Measurements from ENCODE around the gene ZNHIT3.
"Not testable (repeated sequence)": the region's sequence is repeated elsewhere in the genome, so short reads cannot be mapped to it uniquely, and the experiment has no call there.

The ZNHIT3 gene

DNA sequence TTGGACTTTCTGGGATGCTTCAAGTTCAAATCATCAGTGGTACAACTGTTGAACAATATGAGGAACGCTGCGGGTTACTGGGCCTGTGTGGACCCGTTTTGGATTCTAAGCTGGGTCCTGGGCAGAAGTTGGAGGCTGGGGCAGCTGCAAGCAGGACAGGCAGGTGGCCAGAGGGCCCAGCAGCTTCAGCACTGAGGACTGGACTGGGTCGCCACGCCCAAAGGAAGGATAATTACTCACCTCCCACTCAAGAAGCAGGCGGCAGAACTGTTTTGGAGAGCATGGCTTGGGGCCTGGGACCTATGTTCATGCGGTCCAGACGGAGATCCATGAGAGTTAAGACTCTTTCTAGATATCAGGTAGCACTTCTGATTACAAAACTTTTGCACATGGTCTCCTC, 1.5 kb upstream of the ZNHIT3 start:
- no peak for DNase-seq

- DNase-seq: no peak
Measured at GRCh38 chr17:36485805-36486203, 677 bp upstream of the ZNHIT3 start.

DNA sequence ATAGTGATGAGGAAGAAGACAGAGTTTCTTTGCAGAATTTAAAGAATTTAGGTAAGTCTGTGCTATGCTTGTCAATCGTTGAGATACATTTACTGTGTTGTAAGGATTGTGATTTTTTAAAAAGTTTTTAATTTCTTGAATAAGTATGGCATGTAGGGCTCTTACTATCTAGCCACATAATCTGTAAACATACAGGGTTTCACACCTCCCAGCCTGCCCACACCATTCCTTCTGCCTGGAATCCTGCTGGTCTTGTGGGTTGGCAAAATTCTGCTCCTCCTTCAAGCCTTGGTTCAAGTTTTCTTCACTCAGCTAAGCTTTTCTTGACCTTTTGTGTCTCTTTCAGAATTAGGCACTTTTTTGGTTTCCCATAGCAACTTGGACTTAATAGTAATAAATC, 7.5 kb downstream of the ZNHIT3 start:
- no peak for DNase-seq

- DNase-seq: no peak
Measured at GRCh38 chr17:36494674-36495073, 8.2 kb downstream of the ZNHIT3 start.

GRCh38 chr17:36495076-36495578, 8.6 kb downstream of the ZNHIT3 start:
- DNase-seq: no peak

- no peak for DNase-seq
Measured at GRCh38 chr17:36496018-36496789, 9.7 kb downstream of the ZNHIT3 start.

DNA sequence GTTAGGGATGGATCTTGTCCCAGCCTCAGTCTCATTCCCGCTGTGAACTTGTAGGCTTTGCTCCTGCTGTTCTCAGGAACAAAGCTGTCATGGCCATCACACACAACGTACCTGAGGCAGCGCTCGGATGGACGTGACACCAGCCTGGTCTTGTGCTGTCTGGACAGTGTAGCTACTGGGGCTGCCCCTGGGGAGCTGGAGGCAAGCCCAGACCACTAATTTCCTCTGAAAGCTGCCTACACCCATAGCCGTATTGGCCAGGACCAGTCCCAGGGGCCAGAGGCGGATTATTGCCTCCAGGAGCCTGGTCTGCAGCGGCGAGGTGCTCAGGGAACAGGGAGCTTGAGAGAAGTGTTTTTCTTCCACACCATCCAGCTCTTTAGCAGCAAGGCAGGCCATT, 11.7 kb downstream of the ZNHIT3 start:
- no peak for DNase-seq

- DNase-seq: no peak
Measured at GRCh38 chr17:36498560-36499300, 12.2 kb downstream of the ZNHIT3 start.

DNA sequence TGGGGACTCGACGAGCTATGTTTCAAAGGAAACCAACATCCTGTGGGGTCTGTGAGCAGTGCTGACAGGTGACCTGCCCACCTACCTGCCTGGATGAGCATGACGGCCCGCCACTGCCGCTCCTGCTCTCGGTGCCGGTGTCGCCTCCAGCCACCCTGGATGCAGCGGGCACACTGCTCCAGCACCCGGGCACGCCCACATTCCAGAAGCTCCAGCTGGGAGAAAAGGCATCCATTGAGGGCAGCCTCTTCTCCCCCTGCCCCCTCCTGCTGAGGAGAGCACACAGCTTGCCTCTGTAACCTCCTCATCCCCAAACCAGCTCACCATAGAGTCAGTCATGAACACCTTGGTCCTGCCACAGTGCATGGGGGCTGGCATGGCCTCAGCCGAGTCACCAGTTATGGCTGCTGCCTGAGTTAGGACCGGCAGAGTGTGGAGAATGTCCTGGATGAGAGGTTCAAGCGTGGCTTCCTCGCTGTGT, 14.3 kb downstream of the ZNHIT3 start:
- no peak for DNase-seq

DNA sequence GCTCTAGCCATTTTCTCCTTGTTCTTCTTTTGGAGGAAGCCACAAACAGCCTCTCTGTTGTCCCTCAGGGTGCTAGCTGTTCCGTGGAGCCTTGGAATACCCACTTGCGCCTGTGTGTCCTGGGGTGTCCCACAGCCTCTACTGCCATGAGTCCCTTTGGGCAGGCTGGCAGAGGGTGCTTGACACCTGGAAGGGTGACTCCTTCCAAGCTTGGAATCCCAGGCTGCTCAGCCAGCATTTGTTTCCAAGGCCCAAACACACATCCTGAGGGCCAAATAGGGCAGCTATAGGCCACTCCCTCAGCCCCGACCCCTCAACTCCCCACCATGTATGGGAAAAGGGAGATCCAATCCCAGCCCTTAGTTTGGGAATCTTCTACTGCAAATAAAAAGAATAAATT, 14.9 kb downstream of the ZNHIT3 start:
- DNase-seq: no peak

- DNase-seq: no peak
Measured at GRCh38 chr17:36501963-36502362, 15.5 kb downstream of the ZNHIT3 start.

GRCh38 chr17:36503456-36504155, 17.1 kb downstream of the ZNHIT3 start:
- DNase-seq: no peak

GRCh38 chr17:36504156-36504545, 17.7 kb downstream of the ZNHIT3 start:
- DNase-seq: no peak

GRCh38 chr17:36505171-36505570, 18.7 kb downstream of the ZNHIT3 start:
- DNase-seq: no peak

GRCh38 chr17:36506249-36506826, 19.9 kb downstream of the ZNHIT3 start:
- no peak for DNase-seq

GRCh38 chr17:36506831-36507230, 20.4 kb downstream of the ZNHIT3 start:
- DNase-seq: no peak

DNA sequence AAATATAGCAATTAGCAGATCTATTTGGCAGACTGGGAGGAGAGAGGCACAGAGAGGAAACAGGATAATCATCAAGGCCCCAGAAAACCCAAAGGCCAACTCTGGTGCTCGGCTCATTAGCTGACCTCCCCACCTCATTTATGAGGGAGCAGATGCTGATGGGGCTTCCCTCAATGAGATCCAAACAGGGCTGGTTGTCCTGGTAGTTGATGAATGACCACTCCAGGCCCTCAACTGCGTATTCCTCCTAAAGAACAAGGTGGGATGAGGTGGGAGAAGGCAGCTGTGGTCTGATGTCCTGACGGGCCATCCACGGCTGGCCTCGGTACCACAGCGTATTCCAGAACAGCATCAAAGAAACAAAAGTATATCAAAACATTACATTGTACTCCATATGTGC, 20.8 kb downstream of the ZNHIT3 start:
- no peak for DNase-seq

DNA sequence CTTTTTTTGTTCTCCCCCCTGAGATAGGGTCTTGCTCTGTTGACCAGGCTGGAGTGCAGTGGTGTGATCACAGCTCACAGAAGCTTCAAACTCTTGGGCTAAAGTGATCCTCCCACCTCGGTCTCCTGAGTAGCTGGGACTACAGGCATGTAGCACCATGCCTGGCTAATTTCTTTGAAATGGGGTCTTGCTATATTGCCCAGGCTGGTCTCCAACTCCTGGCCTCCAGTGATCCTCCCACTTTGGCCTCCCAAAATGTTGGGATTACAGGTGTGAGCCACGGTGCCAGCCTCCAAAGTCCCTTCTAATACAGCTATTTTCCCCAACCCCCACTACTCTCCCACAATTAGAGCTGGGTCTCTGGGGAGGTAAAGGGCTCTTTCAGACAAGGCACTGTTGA, 22.0 kb downstream of the ZNHIT3 start:
- not testable (repeated sequence) for DNase-seq

- no peak for DNase-seq
Measured at GRCh38 chr17:36509272-36509985, 22.9 kb downstream of the ZNHIT3 start.

- no peak for DNase-seq
Measured at GRCh38 chr17:36510636-36511035, 24.2 kb downstream of the ZNHIT3 start.

- no peak for DNase-seq
Measured at GRCh38 chr17:36511216-36511615, 24.7 kb downstream of the ZNHIT3 start.

- no peak for DNase-seq
Measured at GRCh38 chr17:36512641-36513040, 26.2 kb downstream of the ZNHIT3 start.
